OCI-LY1 (cell line): ENCODE data around the gene ZFYVE1.

ENCODE experiments used
- EZH2 ChIP-seq: fragments of 200-600 bp; sonication (generic), shearing (Covaris generic); IDR thresholded peaks from 2 replicates; pipeline ENCODE4 v1.8.0; 2017; ENCODE audit warnings: borderline replicate concordance, mixed run types, mild to moderate bottlenecking, antibody characterized with exemption, low read length, moderate library complexity, mixed read lengths
- TF ChIP-seq, protein P1 (sequence below): fragments of 200-600 bp; sonication (generic), shearing (Covaris generic); IDR thresholded peaks from 2 replicates; pipeline ENCODE4 v1.5.1; 2017; ENCODE audit warnings: mild to moderate bottlenecking, antibody characterized with exemption, low read length, moderate library complexity, mixed read lengths

DNA sequence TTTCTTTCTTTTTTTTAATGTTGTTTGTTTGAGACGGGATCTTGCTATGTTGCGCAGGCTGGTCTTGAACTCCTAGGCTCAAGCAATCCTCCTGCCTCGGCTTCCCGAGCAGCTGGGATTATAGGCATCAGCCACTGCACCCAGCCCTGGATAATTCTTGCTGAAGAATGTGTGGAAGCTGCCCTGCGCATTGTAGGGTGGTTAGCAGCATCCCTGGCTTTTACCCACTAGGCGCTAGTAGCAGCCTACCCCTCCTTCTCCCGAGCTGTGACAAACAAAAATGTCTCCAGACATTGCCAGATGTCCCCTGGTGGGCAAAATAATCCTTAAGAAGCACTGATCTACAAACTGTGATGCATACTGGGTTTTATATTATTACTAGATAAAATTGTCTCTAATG lies 94.0 kb downstream of the ZFYVE1 start:
- TF ChIP-seq EZH2: no peak
- TF ChIP-seq, protein P1, sequence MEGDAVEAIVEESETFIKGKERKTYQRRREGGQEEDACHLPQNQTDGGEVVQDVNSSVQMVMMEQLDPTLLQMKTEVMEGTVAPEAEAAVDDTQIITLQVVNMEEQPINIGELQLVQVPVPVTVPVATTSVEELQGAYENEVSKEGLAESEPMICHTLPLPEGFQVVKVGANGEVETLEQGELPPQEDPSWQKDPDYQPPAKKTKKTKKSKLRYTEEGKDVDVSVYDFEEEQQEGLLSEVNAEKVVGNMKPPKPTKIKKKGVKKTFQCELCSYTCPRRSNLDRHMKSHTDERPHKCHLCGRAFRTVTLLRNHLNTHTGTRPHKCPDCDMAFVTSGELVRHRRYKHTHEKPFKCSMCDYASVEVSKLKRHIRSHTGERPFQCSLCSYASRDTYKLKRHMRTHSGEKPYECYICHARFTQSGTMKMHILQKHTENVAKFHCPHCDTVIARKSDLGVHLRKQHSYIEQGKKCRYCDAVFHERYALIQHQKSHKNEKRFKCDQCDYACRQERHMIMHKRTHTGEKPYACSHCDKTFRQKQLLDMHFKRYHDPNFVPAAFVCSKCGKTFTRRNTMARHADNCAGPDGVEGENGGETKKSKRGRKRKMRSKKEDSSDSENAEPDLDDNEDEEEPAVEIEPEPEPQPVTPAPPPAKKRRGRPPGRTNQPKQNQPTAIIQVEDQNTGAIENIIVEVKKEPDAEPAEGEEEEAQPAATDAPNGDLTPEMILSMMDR: no peak
